Measurements from ENCODE around the gene FOXO3. TPM values are rescaled to one million over a fixed set of nuclear protein-coding genes. Genes with fewer than 3 reads are reported as not detected.

FOXO3 gene
- total and polyA plus RNA-seq, 7 donors = 13.8 to 84.7 (median 66.4) TPM

GRCh38 chr6:108673153-108673552 is 112.4 kb downstream of the FOXO3 start:
- intact Hi-C loops (cut with DNase I) = no loop called here
- TF ChIP-seq, protein P1, sequence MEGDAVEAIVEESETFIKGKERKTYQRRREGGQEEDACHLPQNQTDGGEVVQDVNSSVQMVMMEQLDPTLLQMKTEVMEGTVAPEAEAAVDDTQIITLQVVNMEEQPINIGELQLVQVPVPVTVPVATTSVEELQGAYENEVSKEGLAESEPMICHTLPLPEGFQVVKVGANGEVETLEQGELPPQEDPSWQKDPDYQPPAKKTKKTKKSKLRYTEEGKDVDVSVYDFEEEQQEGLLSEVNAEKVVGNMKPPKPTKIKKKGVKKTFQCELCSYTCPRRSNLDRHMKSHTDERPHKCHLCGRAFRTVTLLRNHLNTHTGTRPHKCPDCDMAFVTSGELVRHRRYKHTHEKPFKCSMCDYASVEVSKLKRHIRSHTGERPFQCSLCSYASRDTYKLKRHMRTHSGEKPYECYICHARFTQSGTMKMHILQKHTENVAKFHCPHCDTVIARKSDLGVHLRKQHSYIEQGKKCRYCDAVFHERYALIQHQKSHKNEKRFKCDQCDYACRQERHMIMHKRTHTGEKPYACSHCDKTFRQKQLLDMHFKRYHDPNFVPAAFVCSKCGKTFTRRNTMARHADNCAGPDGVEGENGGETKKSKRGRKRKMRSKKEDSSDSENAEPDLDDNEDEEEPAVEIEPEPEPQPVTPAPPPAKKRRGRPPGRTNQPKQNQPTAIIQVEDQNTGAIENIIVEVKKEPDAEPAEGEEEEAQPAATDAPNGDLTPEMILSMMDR (IDR thresholded peaks at IDR 0.05) = no peak
- no peak for TF ChIP-seq EP300 (IDR thresholded peaks at IDR 0.05)
- no peak for TF ChIP-seq POLR2AphosphoS5 (IDR thresholded peaks at IDR 0.05)
- no peak for TF ChIP-seq POLR2A (IDR thresholded peaks at IDR 0.05)
- peaks cover 0 to 94% (median 93%) of the 10 kb centered on the region in 4 donors for H3K4me1 ChIP-seq
- H3K4me3 ChIP-seq = no peak overlapping the region
- no peak overlapping the region for H3K27ac ChIP-seq
- H3K36me3 ChIP-seq = no peaks in the 10 kb centered on the region
- H3K9me3 ChIP-seq = no peaks in the 10 kb centered on the region
- H3K27me3 ChIP-seq = no peaks in the 10 kb centered on the region
- 84 to 89% methylated on average over 6 of the region's 6 CpGs for whole genome bisulfite sequencing, 2 donors
- DNase-seq = no peak

DNA sequence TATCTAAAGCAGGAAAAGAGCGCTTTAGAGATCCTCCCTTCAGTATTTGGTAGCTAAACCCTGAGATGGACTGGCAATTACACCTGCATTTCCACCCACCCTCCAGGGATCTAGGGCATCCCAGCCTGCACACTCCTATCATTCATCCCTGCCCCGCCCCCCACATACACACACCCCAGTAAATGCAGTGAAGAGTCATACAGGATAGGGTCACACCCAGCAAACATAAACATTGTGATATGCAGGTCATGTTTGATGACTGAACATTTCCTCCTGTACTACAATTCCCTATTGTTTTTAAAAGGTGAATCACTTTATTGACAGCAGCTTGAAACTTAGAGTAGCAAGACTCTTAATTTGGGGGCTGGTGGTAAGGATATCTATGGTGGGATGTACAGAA is 112.9 kb downstream of the FOXO3 start:
- H3K9me3 ChIP-seq = no peaks in the 10 kb centered on the region
- 45 to 62% methylated on average over 2 of the region's 2 CpGs for WGBS, 2 donors
- H3K27me3 ChIP-seq = no peaks in the 10 kb centered on the region
- DNase-seq = no peak
- no peak for TF ChIP-seq POLR2A (IDR thresholded peaks at IDR 0.05)
- intact Hi-C loops (cut with DNase I) = no loop called here
- H3K4me3 ChIP-seq = no peak overlapping the region
- peaks cover 0 to 91% (median 89%) of the 10 kb centered on the region in 4 donors for H3K4me1 ChIP-seq
- no peak overlapping the region for H3K27ac ChIP-seq
- no peaks in the 10 kb centered on the region for H3K36me3 ChIP-seq

DNA sequence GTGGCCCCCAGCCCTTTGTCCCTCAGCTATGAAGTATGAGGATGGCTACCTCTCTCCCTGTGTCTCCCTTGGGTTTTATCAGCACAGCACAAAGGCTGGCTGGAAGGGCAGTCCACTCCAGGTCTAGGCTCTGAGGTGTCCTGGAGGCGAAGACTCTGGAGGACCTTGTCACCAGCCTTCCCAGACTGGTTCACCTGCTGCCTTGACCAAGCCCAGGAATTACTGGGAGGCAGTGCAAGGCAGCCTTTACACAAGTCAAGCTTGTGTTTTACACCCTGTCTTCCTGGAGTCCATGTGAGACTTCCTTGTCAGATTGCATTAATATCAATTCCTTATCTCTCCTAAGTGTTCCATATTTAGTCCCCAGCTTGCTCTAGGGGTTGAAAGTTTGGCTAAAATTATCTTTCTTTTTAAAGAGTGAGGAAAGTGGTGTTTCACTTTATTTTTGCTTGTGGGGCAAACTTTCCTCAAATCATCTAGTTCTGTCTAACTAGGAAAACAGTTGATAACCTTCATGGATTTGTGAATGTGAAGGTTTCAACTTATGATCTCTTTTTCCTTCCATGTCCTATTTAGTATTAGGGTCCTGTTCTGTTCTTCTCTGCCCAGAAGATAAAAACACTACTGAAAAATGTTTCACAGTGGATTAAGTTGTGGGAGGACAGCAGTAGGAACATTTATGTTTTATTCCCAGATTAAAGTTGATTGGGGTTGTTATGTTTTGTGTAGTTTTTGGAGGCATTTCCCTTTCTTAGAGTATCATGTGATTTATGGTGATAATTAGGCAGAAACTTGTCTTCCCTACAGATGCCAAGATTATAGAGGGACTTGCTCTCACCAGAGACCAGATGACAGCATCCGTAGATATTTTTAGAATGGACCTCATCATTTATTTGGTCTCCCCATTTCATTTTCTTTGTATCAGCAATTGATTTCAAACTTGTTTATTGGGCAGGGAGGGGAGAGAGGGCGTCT is 114.8 kb downstream of the FOXO3 start:
- no peaks in the 10 kb centered on the region for H3K27me3 ChIP-seq
- intact Hi-C loops (cut with DNase I) = no loop called here
- 78 to 85% methylated on average over 3 of the region's 3 CpGs for WGBS, 2 donors
- peaks cover 0 to 72% (median 71%) of the 10 kb centered on the region in 4 donors for H3K4me1 ChIP-seq
- no peaks in the 10 kb centered on the region for H3K9me3 ChIP-seq
- H3K27ac ChIP-seq = peak overlapping the region in 3 of 4 donors; percentile 11 to 38 (median 32)
- TF ChIP-seq, protein P1 (IDR thresholded peaks at IDR 0.05) = no peak
- TF ChIP-seq POLR2A (IDR thresholded peaks at IDR 0.05) (no peak), POLR2AphosphoS5 (IDR thresholded peaks at IDR 0.05) (no peak), EP300 (IDR thresholded peaks at IDR 0.05) (no peak)
- DNase-seq = no peak
- peaks cover 0 to 12% (median 0%) of the 10 kb centered on the region in 4 donors for H3K36me3 ChIP-seq
- no peak overlapping the region for H3K4me3 ChIP-seq

DNA sequence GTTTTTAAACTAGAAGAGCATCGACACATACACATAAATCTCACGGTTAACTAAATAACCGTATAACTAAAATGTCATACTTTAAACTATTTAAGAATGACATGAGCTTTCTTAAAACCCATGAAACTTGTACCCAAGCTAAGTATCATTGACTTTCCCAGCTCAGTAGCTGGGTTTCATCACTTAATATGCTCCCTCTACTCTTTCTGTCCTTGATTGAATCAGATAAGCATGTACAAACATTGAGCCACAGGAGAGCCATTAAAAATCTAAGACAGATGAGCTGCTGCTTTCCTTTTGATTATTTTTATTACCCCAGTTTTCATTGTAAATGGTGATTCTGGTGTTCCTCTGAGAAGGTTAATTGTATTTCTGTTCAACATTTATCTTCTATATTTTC is 115.8 kb downstream of the FOXO3 start:
- intact Hi-C loops (cut with DNase I) = no loop called here
- H3K27ac ChIP-seq = peak overlapping the region in 3 of 4 donors; percentile 11 to 54 (median 32)
- 75 to 87% methylated on average over 3 of the region's 3 CpGs for WGBS, 2 donors
- peaks cover 0 to 61% (median 61%) of the 10 kb centered on the region in 4 donors for H3K4me1 ChIP-seq
- no peaks in the 10 kb centered on the region for H3K27me3 ChIP-seq
- TF ChIP-seq POLR2AphosphoS5 (IDR thresholded peaks at IDR 0.05) = peak in 1 of 4 donors; percentile 29
- TF ChIP-seq, protein P1 (IDR thresholded peaks at IDR 0.05) = no peak
- TF ChIP-seq EP300 (IDR thresholded peaks at IDR 0.05) = no peak
- TF ChIP-seq POLR2A (IDR thresholded peaks at IDR 0.05) = no peak
- no peaks in the 10 kb centered on the region for H3K9me3 ChIP-seq
- H3K36me3 ChIP-seq = peaks cover 0 to 13% (median 0%) of the 10 kb centered on the region in 4 donors
- H3K4me3 ChIP-seq = no peak overlapping the region
- DNase-seq = no peak

GRCh38 chr6:108677357-108677756 is 116.6 kb downstream of the FOXO3 start:
- Histone ChIP-seq H3K27me3 (no peaks in the 10 kb centered on the region), H3K4me1 (peaks cover 0 to 54% (median 53%) of the 10 kb centered on the region in 4 donors), H3K4me3 (no peak overlapping the region), H3K36me3 (peaks cover 0 to 13% (median 0%) of the 10 kb centered on the region in 4 donors), H3K9me3 (no peaks in the 10 kb centered on the region), H3K27ac (peak overlapping the region in 2 of 4 donors; percentile 11 to 54)
- no peak for TF ChIP-seq POLR2AphosphoS5 (IDR thresholded peaks at IDR 0.05)
- no peak for TF ChIP-seq EP300 (IDR thresholded peaks at IDR 0.05)
- TF ChIP-seq POLR2A (IDR thresholded peaks at IDR 0.05) = no peak
- TF ChIP-seq, protein P1 (IDR thresholded peaks at IDR 0.05) = no peak
- 67 to 89% methylated on average over 3 of the region's 3 CpGs for WGBS, 2 donors
- intact Hi-C loops (cut with DNase I) = no loop called here
- no peak for DNase-seq
